GM13977 (cell line): ENCODE results near the gene SPG7.

Experiments
- DNase-seq: peaks from one replicate; pipeline ENCODE4 v3.0.0; 2012; ENCODE audit warnings: low spot score
- in situ Hi-C: fragments of 300-500 bp; cut with MboI; formaldehyde crosslinking; loops from one replicate; pipeline ENCODE4 v1.12.0; 2022; ENCODE audit warnings: low sequenced_read_pairs, low pct_unique_long_range_greater_than_20kb, mixed read lengths, inconsistent platforms; ENCODE audit not compliant: unreplicated experiment
- TF ChIP-seq, protein P1 (sequence below): IDR thresholded peaks from 2 replicates; pipeline ENCODE4 v1.5.1; 2012; ENCODE audit warnings: mild to moderate bottlenecking, control low read depth; ENCODE audit not compliant: insufficient read depth; ENCODE audit errors: extremely low read depth, missing control alignments

The SPG7 gene

DNA sequence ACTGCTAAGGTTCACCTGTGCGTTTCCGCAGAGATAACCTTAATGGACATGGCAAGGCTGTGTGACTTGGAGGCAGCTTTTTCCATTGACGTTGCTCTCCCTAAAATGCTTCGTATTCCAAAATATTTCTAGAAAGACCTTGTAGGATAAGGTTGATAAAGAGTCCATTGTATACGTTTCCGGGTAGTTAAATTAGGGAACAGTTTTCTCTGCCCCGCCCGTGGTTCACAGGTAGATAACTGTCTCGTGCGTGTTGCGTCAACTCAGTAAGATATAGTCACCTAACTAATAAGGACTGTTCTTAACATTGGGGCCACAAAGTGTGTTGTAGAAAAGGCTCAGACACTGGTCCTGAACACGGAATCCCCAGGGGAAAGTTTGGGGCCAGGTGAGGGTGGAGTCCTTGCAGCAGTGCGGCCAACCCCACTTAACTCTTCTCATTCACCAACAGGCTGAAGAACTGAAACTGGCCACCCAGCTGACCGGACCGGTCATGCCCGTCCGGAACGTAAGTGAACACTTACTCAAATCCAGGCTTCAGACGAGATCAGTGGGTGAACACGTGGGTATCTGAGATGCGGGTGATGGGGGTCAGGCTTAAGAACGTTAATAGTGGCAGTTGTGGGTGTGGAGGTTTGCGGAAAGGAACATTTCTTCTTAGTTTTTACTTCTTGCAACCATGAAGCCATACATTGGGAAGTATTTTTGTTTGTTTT, 53.8 kb downstream of the SPG7 start:
- no peak for DNase-seq
- TF ChIP-seq, protein P1, sequence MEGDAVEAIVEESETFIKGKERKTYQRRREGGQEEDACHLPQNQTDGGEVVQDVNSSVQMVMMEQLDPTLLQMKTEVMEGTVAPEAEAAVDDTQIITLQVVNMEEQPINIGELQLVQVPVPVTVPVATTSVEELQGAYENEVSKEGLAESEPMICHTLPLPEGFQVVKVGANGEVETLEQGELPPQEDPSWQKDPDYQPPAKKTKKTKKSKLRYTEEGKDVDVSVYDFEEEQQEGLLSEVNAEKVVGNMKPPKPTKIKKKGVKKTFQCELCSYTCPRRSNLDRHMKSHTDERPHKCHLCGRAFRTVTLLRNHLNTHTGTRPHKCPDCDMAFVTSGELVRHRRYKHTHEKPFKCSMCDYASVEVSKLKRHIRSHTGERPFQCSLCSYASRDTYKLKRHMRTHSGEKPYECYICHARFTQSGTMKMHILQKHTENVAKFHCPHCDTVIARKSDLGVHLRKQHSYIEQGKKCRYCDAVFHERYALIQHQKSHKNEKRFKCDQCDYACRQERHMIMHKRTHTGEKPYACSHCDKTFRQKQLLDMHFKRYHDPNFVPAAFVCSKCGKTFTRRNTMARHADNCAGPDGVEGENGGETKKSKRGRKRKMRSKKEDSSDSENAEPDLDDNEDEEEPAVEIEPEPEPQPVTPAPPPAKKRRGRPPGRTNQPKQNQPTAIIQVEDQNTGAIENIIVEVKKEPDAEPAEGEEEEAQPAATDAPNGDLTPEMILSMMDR: no peak
- in situ Hi-C loops: no loop called here

DNA sequence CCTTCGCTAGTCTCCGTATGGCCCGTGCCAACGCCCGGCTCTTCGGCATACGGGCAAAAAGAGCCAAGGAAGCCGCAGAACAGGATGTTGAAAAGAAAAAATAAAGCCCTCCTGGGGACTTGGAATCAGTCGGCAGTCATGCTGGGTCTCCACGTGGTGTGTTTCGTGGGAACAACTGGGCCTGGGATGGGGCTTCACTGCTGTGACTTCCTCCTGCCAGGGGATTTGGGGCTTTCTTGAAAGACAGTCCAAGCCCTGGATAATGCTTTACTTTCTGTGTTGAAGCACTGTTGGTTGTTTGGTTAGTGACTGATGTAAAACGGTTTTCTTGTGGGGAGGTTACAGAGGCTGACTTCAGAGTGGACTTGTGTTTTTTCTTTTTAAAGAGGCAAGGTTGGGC, 54.7 kb downstream of the SPG7 start:
- TF ChIP-seq, protein P1: no peak
- no peak for DNase-seq
- in situ Hi-C loops: no loop called here

DNA sequence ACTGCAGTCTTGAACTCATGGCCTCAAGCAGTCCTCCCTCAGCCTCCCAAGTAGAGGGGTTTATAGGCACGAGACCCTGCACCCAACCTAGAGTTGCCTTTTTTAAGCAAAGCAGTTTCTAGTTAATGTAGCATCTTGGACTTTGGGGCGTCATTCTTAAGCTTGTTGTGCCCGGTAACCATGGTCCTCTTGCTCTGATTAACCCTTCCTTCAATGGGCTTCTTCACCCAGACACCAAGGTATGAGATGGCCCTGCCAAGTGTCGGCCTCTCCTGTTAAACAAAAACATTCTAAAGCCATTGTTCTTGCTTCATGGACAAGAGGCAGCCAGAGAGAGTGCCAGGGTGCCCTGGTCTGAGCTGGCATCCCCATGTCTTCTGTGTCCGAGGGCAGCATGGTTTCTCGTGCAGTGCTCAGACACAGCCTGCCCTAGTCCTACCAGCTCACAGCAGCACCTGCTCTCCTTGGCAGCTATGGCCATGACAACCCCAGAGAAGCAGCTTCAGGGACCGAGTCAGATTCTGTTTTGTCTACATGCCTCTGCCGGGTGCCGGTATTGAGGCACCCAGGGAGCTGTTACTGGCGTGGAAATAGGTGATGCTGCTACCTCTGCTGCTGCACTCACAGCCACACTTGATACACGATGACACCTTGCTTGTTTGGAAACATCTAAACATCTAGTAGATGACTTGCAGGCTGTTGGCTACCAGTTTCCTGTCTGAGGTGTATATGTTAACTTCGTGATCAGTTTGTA, 55.6 kb downstream of the SPG7 start:
- TF ChIP-seq, protein P1: no peak
- DNase-seq: no peak
- in situ Hi-C loops: no loop called here

DNA sequence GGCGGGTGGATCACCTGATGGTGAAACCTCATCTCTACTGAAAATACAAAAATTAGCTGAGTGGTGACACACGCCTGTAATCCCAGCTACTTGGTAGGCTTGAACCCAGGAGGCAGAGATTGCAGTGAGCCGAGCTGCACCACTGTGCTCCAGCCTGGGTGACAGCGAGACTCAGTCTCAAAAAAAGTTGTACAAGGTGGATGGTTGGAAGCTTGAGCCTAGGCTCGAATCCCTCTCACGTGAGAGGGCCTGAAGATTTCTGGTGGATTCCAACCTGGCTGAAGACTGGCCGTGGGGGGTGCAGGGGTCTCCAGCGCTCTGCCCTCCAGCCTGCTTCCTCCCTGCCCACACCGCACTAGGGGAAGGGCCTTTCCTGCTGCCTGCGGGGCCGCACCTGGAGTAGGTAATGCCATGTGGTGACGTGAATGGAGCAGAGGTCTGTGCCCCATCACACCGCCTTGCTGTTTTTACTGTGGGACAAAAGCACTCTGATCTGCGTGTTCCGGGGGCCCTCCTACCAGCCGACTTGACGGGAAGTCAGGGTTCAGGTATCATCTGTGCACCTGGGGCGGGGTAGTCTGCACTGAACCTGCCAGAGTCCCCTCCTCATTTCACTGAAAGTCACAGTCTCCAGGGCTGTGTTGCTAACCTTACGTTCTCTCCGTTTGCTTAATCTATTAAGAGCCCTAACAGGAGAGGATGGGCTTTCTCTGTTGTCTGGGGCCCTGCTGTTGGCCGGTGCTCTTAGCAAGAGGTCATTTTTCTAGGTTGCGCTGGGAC, 56.5 kb downstream of the SPG7 start:
- in situ Hi-C loops: no loop called here
- TF ChIP-seq, protein P1: no peak
- DNase-seq: no peak

DNA sequence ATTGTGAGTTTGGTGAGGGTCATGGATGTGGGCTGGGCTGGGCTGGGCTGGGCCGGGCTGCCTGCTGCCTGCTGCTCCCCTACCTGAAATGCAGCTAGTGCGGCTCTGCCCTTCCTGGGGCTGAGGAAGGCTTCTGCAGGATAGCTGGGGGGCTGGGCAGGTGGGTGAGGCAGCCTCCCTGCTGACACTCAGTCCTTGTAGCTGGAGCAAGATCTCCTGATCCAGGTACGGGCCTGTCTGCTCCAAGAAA, 57.0 kb downstream of the SPG7 start:
- in situ Hi-C loops: no loop called here
- no peak for DNase-seq
- TF ChIP-seq, protein P1: no peak

DNA sequence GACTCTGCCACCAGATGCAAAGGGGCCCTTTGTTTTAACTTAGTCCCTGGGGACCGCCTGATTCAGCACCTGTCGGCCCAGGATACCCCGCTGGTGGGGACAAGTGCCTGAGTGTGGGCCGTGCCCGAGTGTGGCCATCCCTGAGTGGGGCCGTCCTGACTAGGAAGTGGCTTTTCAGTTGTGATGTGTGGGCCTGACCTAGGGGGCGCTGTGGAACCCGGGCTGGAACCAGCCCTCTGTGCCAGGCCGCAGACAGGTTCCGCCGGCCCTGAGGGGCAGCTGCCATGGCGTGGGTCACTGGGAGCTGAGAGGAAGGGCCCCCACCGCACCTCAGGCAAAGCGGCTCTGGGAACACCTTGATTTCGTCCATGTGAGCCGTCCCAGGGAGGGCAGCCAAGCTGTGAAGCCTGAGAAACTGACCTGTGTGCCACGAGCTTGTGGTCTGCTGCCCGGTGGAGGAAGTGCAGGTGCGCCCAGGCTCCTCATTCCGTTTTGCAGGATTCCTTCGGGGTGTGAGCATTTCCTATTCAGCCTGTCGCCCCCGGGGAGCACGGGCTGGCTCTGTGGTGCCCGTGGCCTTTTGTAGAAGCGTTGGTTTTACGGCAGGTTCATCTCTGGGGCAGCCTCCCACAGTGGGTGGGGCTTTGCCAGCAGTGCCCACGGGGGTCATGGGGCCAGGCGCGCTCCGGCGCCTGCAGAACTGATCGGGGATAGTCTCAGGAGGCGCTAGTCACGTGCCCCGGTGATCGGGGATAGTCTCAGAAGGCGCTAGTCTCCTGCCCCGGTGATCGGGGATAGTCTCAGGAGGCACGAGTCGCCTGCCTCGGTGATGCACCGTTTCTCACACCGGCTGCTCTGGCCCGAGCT, 57.5 kb downstream of the SPG7 start:
- TF ChIP-seq, protein P1: peak; percentile 66
- in situ Hi-C loops: no loop called here
- DNase-seq: no peak
